Liver (tissue), 9 donors: ENCODE data around the gene GRK6. TPM values are rescaled to one million over a fixed set of nuclear protein-coding genes. Genes with fewer than 3 reads are reported as not detected.

Source experiments
- DNase-seq: peaks from one replicate; pipeline ENCODE4 v3.0.0-alpha.2; 2017; ENCODE audit warnings: low spot score
- H3K27ac ChIP-seq, 2 donors: one replicate each; pipeline ENCODE4 v1.7.0; 2013; ENCODE audit warnings: inconsistent platforms in 2 of 2, low read length in 2 of 2, control low read depth in 1 of 2, low read depth in 1 of 2, mild to moderate bottlenecking in 1 of 2
- H3K27me3 ChIP-seq, 4 donors: one replicate each; pipeline versions ENCODE4 v1.6.1 to v1.7.0; 2013; ENCODE audit warnings: low read length in 3 of 4, inconsistent platforms in 1 of 4, mild to moderate bottlenecking in 1 of 4, moderate library complexity in 1 of 4; ENCODE audit not compliant: control insufficient read depth in 4 of 4, insufficient read depth in 4 of 4
- H3K36me3 ChIP-seq, 4 donors: one replicate each; pipeline versions ENCODE4 v1.6.1 to v1.7.0; 2013; ENCODE audit warnings: low read length in 3 of 4, mild to moderate bottlenecking in 3 of 4, low read depth in 1 of 4, moderate library complexity in 1 of 4; ENCODE audit not compliant: control insufficient read depth in 4 of 4, insufficient read depth in 3 of 4
- H3K4me1 ChIP-seq, 4 donors: one replicate each; pipeline versions ENCODE4 v1.6.1 to v1.7.0; 2013; ENCODE audit warnings: low read length in 3 of 4, mild to moderate bottlenecking in 3 of 4, moderate library complexity in 1 of 4; ENCODE audit not compliant: control insufficient read depth in 4 of 4, insufficient read depth in 4 of 4
- H3K4me3 ChIP-seq, 3 donors: one replicate each; pipeline versions ENCODE4 v1.6.1 to v1.7.0; 2013; ENCODE audit warnings: low read length in 3 of 3, control low read depth in 1 of 3, low read depth in 1 of 3, mild to moderate bottlenecking in 1 of 3
- H3K9ac ChIP-seq, 2 donors: one replicate each; pipeline ENCODE4 v1.7.0; 2013; ENCODE audit warnings: low read length in 2 of 2, mild to moderate bottlenecking in 2 of 2, moderate library complexity in 2 of 2, control low read depth in 1 of 2, low read depth in 1 of 2
- H3K9me3 ChIP-seq, 4 donors: one replicate each; pipeline versions ENCODE4 v1.6.1 to v1.7.0; 2013; ENCODE audit warnings: low read length in 3 of 4; ENCODE audit not compliant: control insufficient read depth in 4 of 4
- EGR1 ChIP-seq, 2 donors: IDR thresholded peaks; 2 replicates each; pipeline ENCODE4 v1.6.1; 2016 to 2018; ENCODE audit warnings: antibody characterized with exemption in 2 of 2, low read depth in 2 of 2
- FOXA2 ChIP-seq: IDR thresholded peaks from 2 replicates; pipeline ENCODE4 v1.6.1; 2016; ENCODE audit warnings: antibody characterized with exemption
- GABPA ChIP-seq, 2 donors: IDR thresholded peaks in 1 of 2; conservative IDR thresholded peaks in 1 of 2; 2 replicates each; pipeline ENCODE4 v1.6.1; 2016; ENCODE audit warnings: antibody characterized with exemption in 2 of 2, mild to moderate bottlenecking in 1 of 2, moderate library complexity in 1 of 2
- JUND ChIP-seq, 2 donors: IDR thresholded peaks; 2 replicates each; pipeline ENCODE4 v1.6.1; 2016; ENCODE audit warnings: antibody characterized with exemption in 2 of 2
- MAX ChIP-seq: IDR thresholded peaks from 2 replicates; pipeline ENCODE4 v1.6.1; 2016; ENCODE audit warnings: antibody characterized with exemption
- NR2F2 ChIP-seq: IDR thresholded peaks from 2 replicates; pipeline ENCODE4 v1.6.1; 2016; ENCODE audit warnings: antibody characterized with exemption
- RAD21 ChIP-seq, 2 donors: IDR thresholded peaks; 2 replicates each; pipeline ENCODE4 v1.6.1; 2016; ENCODE audit warnings: antibody characterized with exemption in 2 of 2, mild to moderate bottlenecking in 2 of 2
- SP1 ChIP-seq: IDR thresholded peaks from 2 replicates; pipeline ENCODE4 v1.6.1; 2018; ENCODE audit warnings: antibody characterized with exemption, mild to moderate bottlenecking
- TAF1 ChIP-seq: conservative IDR thresholded peaks from 2 replicates; pipeline ENCODE4 v1.6.1; 2016; ENCODE audit warnings: antibody characterized with exemption, mild to moderate bottlenecking
- YY1 ChIP-seq: IDR thresholded peaks from 2 replicates; pipeline ENCODE4 v1.6.1; 2016; ENCODE audit warnings: antibody characterized with exemption, mild to moderate bottlenecking
- ZBTB33 ChIP-seq: IDR thresholded peaks from 2 replicates; pipeline ENCODE4 v1.6.1; 2016; ENCODE audit warnings: antibody characterized with exemption
- WGBS: extraction: QIAGEN DNeasy Blood & Tissue Kit; methylation state at CpG from one replicate; pipeline ENCODE4 v1.1.7; 2013; 5-methylcytosine and 5-hydroxymethylcytosine counted together
- polyA plus RNA-seq, 2 donors: library from polyadenylated mRNA; stranded (reverse) in 1 of 2; unstranded in 1 of 2; fragments of 200-250 nt in 1 of 2; fragments of >200 nt in 1 of 2; fragmentation: Nextera tagmentation in 1 of 2; extraction: Ambion mirVana in 1 of 2; gene quantifications; one replicate each; pipeline versions ENCODE4 v1.2.1 to v1.2.3, GENCODE V29; 2013 to 2015
- total RNA-seq, 2 donors: library from RNA; depleted of rRNA; stranded (reverse); fragments of >200 nt; gene quantifications; one replicate each; pipeline ENCODE4 v1.2.3, GENCODE V29; 2014
- TF ChIP-seq, protein P1 (sequence below): fragments of 150-350 bp; IDR thresholded peaks from 2 replicates; pipeline ENCODE4 v1.5.1; 2017; ENCODE audit warnings: improper control_type of control experiment, low read depth, low read length; ENCODE audit not compliant: missing input control
- TF ChIP-seq, protein P2 (sequence below): IDR thresholded peaks from 2 replicates; pipeline ENCODE4 v1.6.1; 2016; ENCODE audit warnings: antibody characterized with exemption, mild to moderate bottlenecking
- TF ChIP-seq, protein P3 (sequence below): IDR thresholded peaks from 2 replicates; pipeline ENCODE4 v1.6.1; 2016; ENCODE audit warnings: antibody characterized with exemption
- donor health status: healthy.
- donor health status: healthy.
- donor health status: healthy.
- donor health status: healthy.
- donor health status: healthy.

The GRK6 gene
- total and polyA plus RNA-seq, 4 donors: 3.1 to 24.0 (median 10.8) TPM

GRCh38 chr5:177468329-177468684, 41.8 kb downstream of the GRK6 start (continued):
- TF ChIP-seq, protein P1, sequence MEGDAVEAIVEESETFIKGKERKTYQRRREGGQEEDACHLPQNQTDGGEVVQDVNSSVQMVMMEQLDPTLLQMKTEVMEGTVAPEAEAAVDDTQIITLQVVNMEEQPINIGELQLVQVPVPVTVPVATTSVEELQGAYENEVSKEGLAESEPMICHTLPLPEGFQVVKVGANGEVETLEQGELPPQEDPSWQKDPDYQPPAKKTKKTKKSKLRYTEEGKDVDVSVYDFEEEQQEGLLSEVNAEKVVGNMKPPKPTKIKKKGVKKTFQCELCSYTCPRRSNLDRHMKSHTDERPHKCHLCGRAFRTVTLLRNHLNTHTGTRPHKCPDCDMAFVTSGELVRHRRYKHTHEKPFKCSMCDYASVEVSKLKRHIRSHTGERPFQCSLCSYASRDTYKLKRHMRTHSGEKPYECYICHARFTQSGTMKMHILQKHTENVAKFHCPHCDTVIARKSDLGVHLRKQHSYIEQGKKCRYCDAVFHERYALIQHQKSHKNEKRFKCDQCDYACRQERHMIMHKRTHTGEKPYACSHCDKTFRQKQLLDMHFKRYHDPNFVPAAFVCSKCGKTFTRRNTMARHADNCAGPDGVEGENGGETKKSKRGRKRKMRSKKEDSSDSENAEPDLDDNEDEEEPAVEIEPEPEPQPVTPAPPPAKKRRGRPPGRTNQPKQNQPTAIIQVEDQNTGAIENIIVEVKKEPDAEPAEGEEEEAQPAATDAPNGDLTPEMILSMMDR: no peak
- no peak for TF ChIP-seq SP1
- no peak for TF ChIP-seq EGR1 (IDR thresholded peaks at IDR 0.05; ENCODE audit: low read depth in 2 of 2)

DNA sequence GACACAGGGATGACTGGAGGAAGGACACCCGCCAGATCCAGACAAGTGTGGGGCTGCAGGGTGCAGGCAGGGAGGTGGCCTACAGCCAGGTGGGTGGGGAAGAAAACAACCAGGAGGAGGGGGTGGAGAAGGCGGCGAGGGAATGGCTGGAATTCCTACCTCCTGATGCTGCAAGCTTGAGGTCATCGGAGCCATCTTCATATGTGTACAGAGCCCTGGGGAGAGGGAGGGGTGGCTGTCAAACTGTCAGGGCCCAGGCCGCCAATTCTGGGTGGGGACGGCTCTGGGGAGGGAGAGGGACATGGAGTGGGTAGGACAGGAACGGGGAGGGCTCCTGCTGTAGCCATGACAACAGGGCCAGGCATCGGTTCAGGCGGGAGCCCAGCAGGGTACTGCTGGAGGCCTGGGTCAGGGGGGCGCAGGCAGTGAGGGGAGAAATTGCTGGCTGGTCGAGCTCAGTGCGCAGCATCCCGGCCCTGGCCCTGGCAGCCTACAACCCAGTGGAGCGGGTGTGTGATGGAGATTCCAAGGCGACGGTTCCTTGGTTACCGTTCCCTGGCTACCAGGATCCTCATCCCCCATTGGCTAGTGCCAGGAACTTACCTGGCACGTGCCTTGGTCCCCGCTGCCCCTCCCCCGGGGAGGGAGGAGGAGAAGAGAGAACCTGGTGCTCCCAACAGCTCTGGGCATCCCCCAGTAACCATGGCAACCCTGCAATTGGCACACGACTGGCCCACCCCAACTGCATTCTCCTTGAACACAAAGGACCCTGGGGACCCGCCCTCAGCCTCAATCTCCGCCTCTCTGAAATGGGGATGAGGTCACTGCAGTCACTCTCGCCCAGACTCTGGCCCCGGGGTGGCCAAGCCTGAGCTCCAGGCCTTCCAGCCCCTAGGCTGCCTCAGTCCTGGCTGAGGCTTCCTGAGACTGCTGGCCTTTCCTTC, 42.5 kb downstream of the GRK6 start:
- no peak for TF ChIP-seq JUND (IDR thresholded peaks at IDR 0.05)
- TF ChIP-seq, protein P2, sequence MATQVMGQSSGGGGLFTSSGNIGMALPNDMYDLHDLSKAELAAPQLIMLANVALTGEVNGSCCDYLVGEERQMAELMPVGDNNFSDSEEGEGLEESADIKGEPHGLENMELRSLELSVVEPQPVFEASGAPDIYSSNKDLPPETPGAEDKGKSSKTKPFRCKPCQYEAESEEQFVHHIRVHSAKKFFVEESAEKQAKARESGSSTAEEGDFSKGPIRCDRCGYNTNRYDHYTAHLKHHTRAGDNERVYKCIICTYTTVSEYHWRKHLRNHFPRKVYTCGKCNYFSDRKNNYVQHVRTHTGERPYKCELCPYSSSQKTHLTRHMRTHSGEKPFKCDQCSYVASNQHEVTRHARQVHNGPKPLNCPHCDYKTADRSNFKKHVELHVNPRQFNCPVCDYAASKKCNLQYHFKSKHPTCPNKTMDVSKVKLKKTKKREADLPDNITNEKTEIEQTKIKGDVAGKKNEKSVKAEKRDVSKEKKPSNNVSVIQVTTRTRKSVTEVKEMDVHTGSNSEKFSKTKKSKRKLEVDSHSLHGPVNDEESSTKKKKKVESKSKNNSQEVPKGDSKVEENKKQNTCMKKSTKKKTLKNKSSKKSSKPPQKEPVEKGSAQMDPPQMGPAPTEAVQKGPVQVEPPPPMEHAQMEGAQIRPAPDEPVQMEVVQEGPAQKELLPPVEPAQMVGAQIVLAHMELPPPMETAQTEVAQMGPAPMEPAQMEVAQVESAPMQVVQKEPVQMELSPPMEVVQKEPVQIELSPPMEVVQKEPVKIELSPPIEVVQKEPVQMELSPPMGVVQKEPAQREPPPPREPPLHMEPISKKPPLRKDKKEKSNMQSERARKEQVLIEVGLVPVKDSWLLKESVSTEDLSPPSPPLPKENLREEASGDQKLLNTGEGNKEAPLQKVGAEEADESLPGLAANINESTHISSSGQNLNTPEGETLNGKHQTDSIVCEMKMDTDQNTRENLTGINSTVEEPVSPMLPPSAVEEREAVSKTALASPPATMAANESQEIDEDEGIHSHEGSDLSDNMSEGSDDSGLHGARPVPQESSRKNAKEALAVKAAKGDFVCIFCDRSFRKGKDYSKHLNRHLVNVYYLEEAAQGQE: no peak
- no peak for TF ChIP-seq TAF1
- TF ChIP-seq FOXA2: no peak
- TF ChIP-seq, protein P1: no peak
- TF ChIP-seq YY1: no peak
- no peak for TF ChIP-seq RAD21 (IDR thresholded peaks at IDR 0.05)
- no peak for TF ChIP-seq ZBTB33
- TF ChIP-seq, protein P3, sequence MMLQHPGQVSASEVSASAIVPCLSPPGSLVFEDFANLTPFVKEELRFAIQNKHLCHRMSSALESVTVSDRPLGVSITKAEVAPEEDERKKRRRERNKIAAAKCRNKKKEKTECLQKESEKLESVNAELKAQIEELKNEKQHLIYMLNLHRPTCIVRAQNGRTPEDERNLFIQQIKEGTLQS: no peak
- TF ChIP-seq GABPA (IDR thresholded peaks at IDR 0.05 in 1 of 2, conservative IDR thresholded peaks at IDR 0.05 in 1 of 2): no peak
- no peak for TF ChIP-seq NR2F2
- TF ChIP-seq MAX: no peak
- no peak for TF ChIP-seq SP1
- H3K4me1 ChIP-seq: peaks cover 0 to 6% (median 3%) of the 10 kb centered on the region in 4 donors
- no peak overlapping the region for H3K4me3 ChIP-seq
- no peak overlapping the region for H3K27ac ChIP-seq
- no peaks in the 10 kb centered on the region for H3K36me3 ChIP-seq
- DNase-seq: no peak
- no peak overlapping the region for H3K9ac ChIP-seq
- no peaks in the 10 kb centered on the region for H3K27me3 ChIP-seq
- H3K9me3 ChIP-seq: no peaks in the 10 kb centered on the region
- WGBS: 77% methylated on average over 25 of the region's 25 CpGs
